DLD1 (cell line): ENCODE measurements around the gene EPHA8.

Experiments
- in situ Hi-C: cut with HindIII; loops from 2 replicates; pipeline ENCODE4 v1.10.0; 2017; ENCODE audit warnings: low sequenced_read_pairs

Gene EPHA8

DNA sequence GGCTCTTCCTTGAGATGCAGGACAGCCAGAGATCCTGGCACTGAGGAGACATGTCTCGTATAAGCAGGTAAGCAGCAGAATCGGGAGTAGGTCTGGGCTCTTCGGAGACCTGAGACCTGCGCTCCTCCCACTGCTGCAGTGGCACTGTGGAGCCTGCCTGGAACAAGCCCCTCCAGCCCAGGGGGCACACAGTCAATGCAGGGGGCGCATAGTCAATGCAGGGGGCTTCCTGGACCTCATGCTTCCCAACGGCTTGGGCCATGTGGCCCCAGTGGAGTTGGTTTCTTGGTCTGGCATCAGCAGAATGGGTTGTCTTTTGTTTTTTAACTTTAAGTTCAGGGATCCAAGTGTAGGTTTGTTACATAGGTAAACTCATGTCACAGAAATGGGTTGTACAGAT lies 27.9 kb upstream of the EPHA8 start:
- in situ Hi-C loops: no loop called here

DNA sequence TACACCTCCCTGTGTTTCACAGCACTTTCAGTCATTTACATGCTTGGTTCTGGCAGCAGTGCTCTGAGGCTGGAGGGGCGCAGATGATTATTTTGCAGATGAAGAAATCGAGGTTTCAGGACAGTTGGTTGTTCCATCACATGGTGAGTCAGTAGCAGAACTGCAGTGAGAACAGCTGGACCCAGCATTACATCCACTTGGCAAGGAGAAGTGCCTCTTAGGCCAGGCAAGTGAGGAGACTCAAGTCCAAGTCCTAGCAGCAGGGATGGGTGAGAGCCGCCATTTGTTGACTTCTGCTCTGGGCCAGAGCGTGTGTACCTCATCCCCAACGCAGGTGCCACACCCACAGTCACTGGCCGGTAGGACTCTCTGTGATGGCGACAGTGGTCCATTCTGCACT lies 26.8 kb upstream of the EPHA8 start:
- in situ Hi-C loops: no loop called here

- in situ Hi-C loops: no loop called here
Measured at GRCh38 chr1:22537441-22538139, 25.7 kb upstream of the EPHA8 start.

GRCh38 chr1:22539510-22540118 lies 23.7 kb upstream of the EPHA8 start:
- in situ Hi-C loops: no loop called here

- in situ Hi-C loops: no loop called here
Measured at GRCh38 chr1:22540337-22540736, 23.0 kb upstream of the EPHA8 start.

DNA sequence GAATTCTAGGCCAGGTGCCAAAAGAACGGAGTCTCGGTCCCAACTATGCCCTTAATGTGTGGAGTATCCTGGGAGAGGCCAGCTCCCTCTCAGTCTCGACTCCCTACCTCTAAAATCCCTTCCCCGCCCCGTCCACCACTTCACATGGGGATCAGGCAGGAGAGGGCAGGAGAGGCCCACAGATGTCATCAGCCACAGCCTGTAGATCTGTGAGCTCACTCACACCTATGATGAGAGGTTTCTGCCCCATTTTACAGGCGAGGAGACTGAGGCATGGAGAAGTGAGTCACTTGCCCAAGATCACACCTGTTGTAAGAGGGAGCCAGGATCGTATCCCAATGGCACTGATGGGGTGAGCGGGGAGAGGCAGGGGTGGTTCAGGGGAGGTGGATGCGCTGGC lies 20.4 kb upstream of the EPHA8 start:
- in situ Hi-C loops: no loop called here

DNA sequence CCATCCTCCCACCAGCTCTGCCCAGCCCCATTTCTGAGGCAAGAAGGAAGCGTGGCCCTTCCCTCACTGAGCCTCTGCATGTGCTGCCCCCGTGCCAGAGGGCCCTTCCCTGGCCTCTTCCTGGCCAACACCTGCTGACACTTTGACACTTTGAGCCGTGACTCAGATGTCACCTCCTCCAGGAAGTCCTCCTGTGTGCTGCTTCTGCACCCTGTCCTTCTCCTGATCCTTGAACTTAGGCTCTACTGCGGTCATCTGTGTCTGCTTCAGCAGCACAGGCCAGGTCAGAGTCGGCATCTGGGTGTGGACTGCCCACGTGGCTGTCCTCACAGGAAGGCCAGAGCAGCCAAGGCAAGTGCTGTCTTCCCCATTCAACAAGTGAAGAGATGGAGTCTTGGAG lies 19.6 kb upstream of the EPHA8 start:
- in situ Hi-C loops: no loop called here

DNA sequence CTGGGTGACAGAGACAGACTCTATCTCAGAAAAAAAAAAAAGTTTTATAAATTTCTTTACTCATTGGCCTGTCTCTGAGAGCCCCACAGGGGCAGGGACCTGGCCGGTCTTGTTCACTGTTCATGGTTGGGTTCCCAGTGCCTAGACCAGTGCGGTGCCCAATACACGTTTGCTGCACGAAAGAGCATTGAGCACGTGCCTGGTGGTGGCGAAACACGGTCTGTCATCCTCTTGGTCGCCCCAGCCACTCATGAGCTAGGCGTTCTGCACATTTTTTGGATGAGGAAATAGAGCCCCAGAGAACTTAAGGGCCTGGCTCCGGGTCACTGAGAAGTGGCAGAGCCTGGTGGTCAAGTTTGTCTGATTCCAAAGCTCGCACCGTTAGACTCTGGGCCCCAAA lies 18.7 kb upstream of the EPHA8 start:
- in situ Hi-C loops: no loop called here

DNA sequence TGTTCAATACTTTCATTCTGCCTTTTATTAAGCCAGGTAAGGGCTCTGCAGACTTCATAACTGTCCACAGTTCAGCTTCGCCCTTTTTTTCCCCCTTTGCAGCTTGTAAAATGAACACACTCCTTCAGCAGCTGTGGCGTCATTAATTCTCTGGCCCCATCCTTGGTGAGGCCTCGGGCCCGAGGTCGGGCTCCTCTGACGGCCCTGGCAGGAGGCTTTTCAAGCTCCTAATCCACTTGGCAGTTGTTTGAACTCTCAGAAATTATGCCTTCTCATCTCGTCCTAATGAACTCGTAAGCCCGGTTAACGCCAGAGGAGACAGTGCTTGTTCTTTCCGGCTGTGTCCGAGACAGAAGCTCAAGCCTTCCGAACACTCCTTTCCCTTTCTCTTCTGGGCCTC lies 18.1 kb upstream of the EPHA8 start:
- in situ Hi-C loops: no loop called here

DNA sequence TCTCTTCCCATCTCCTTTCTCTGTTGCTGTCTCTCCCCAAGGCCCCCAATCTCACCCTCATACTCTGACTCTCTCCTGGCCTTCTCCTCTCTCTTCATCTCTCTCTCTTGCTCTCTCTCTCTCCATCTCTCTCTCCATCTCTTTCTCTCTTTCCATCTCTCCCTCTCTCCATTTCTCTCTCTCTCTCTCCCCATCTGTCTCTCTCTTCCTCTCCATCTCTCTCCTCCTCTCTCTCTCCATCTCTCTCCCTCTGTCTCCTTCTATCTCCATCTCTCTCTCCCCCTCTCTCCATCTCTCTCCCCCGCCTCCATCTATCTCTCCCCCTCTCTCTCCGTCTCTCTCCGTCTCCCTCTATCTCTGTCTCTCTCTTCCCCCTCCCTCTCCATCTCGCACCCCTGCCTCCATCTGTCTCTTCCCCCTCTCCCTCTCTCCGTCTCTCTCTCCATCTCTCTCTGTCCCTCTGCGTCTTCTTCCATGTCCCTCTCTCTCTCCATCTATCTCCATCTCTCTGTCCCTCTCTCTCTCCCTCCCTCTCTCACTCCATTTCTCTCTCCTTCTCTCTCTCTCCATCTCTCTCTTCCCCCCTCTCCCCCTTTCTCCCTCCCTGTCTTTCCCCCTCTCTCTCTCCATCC lies 16.0 kb upstream of the EPHA8 start:
- in situ Hi-C loops: no loop called here

DNA sequence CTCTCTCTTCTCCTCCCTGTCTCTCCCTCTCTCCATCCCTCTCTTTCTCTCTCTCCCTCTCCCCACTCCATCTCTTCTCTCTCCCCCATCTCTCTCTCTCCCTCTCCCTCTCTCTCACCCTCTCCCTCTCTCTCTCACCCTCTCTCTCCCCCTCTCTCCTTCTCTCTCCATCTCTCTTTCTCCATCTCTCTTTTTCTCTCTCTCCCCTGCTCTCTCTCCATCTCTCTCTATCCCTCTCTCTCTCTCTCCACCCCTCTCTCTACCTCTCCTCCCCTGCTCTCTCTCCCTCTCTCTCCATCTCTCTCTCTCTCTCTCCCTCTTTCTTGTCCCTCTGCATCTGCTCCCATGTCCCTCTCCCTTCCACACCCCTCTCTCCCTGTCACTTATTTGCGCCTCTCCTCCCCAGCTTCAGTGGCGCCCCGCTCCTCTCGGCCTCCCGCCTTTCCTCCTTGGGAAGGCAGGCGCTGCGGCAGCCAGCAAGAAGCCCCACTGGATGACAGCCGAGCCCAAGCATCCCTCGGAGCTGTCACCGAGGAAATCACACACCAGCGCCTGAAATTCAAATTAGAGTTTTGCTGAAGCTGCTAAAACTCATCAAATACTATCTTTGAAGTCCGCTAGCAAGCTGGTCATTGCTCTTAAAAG lies 15.3 kb upstream of the EPHA8 start:
- in situ Hi-C loops: no loop called here

- in situ Hi-C loops: no loop called here
Measured at GRCh38 chr1:22550021-22550420, 13.3 kb upstream of the EPHA8 start.

GRCh38 chr1:22551591-22551990 lies 11.7 kb upstream of the EPHA8 start:
- in situ Hi-C loops: no loop called here

GRCh38 chr1:22552021-22552420 lies 11.3 kb upstream of the EPHA8 start:
- in situ Hi-C loops: no loop called here

DNA sequence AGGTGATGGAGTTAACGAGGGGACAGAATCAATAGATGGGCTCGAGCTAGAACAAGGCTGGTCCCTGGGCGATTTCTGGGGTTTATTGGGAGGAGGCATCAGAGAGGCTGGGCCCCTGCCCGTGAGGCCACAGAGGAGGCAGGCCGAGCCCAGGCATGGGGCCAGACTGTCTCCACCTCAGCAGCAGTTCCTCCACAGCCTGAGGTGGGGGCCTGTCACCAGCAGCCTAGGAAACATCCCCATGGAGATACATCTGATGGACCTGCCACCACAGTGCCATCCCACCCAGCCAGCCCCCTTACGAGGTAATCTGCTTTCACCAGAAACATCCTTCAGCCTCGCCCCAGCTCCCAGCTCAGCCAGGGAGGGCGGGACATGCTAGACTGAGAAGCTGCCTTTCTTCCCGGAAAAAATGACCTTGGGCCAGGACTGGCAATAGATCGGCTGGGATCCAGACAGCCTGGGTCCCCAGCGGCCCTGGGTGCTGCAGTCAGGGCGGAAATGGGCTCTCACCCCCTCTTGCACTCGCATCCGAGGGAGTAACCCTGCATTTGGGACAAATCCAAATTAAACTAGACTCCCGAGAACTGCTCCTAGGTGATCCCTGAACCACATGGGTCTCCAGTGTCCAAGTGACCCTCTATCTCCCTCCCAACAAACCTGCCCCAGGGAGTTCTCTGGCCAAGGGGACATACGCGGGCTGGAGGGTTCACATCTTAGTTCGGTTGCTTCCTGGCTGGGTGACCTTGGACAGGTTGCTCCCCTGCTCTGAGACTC lies 10.0 kb upstream of the EPHA8 start:
- in situ Hi-C loops: no loop called here

DNA sequence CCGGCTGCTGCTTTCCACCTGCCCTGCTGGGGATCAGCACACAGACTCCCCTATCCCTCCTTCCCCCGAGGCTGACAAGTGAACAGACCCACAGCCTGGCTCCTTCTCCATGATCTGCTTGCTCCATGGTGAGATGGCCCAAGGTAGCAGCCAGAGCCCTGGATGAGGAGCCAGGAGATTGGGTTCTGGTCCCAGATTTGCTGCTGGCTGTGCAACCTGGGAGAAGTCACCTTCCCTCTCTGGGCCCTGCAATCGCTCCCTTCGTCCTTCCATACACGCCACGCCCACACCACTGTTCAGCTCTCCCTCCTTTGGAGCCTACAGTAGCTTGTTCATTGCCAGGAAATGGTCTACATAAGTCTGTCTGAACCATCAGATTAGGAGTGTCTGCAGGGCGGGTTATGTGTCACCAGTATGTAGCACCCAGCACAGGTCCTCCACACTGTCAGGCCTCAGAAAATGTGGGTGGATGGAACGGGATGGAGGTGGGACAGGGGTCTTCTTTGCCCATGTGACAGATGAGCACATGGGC lies 9.2 kb upstream of the EPHA8 start:
- in situ Hi-C loops: no loop called here

DNA sequence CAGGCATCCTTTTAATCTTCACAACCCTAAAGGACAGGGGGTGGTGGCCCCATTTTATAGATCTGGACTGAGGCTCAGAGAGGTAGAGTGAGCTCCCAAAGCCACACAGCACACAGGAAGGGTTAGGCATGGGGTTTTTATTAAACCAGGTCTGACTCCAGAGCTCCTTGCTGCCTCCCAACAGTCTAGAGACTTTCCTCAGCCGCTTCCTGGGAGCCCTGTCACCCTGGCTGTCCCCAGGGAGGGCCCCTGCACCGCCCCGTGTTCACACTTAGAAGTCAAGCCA lies 8.0 kb upstream of the EPHA8 start:
- in situ Hi-C loops: no loop called here

DNA sequence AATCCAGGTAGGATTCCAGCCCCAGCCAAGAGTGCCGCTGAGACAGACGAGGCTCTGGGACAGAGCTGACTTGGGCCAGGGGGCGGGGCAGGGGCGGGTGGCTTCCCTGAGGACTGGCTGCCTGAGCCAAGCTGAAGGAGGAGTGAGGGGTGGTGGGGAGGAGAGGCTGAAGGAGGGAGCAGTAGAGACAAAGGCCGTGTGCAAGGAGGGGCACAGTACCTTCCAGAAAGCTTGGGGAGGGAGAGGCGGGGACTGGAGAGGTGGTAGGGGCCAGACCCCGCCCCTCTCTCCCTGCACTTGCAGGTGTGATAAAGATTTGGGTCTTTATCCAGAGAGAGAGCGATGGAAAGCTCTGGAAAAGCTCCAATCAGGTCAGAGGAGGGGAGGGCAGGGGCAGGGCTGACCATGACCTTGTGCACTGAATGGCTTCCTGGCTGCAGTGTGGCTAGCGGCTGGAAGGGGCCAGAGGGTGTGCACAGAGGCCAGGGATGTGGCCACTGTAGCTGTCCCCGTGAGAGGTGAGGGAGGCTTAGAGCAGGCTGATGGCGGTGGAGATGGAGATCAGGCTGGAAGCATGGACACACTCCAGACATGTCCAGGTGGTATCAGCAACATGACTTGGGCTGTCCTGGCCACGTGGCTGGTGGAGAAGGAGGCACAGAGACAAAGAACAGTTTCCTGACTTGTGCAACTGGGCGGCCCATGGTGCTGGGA lies 6.7 kb upstream of the EPHA8 start:
- in situ Hi-C loops: no loop called here

- in situ Hi-C loops: no loop called here
Measured at GRCh38 chr1:22557341-22557950, 5.8 kb upstream of the EPHA8 start.
